Activated CD8-positive, alpha-beta T cell treated with anti-CD3 and anti-CD28 coated beads, Interleukin-2, amount 10 ng/mL, durations not matched to agents 7 days and 5 days (primary cell): ENCODE results near the gene PABPC1L. TPM values are rescaled to one million over a fixed set of nuclear protein-coding genes. Genes with fewer than 3 reads are reported as not detected.
A peak's percentile ranks its signal among the peaks of the same experiment; 100 is the strongest.

ENCODE experiments used
- ATAC-seq: fragments of 150-1000 bp; cut with Tn5 transposase; one replicate; pipeline ENCODE4 v1.10.0; 2021; ENCODE audit warnings: moderate library complexity
- CTCF ChIA-PET: fragments of 350-600 bp; sonication (Branson Sonifier 250); formaldehyde crosslinking; loops from one replicate; lab custom pipeline; 2021; ENCODE audit warnings: antibody characterized with exemption; lab: Charles Lee
- POLR2A ChIA-PET: fragments of 350-600 bp; sonication (Branson Sonifier 250); formaldehyde crosslinking; loops from one replicate; lab custom pipeline; 2021; ENCODE audit warnings: antibody characterized with exemption; lab: Charles Lee
- DNase-seq: peaks from one replicate; pipeline ENCODE4 v3.0.0-alpha.2; 2020
- H3K27ac Mint-ChIP-seq: one replicate; pipeline ENCODE4 v1.8.0; 2021; ENCODE audit warnings: mild to moderate bottlenecking, mixed read lengths
- H3K27me3 Mint-ChIP-seq: one replicate; pipeline ENCODE4 v1.8.0; 2021; ENCODE audit warnings: low read depth, mixed read lengths
- H3K36me3 Mint-ChIP-seq: one replicate; pipeline ENCODE4 v1.8.0; 2021; ENCODE audit warnings: low read depth, mixed read lengths
- H3K4me1 Mint-ChIP-seq: one replicate; pipeline ENCODE4 v1.8.0; 2021; ENCODE audit warnings: low read depth, mixed read lengths
- H3K4me3 Mint-ChIP-seq: one replicate; pipeline ENCODE4 v1.8.0; 2021; ENCODE audit warnings: mild to moderate bottlenecking, mixed read lengths
- H3K9me3 Mint-ChIP-seq: one replicate; pipeline ENCODE4 v1.8.0; 2022; ENCODE audit warnings: mixed read lengths; ENCODE audit not compliant: insufficient read depth
- total RNA-seq, 2 experiments: library from RNA; stranded (reverse); gene quantifications; one replicate each; pipeline ENCODE4 v1.2.3, GENCODE V29; 2021

The PABPC1L gene
- total RNA-seq, 2 experiments from 2014 or later: 90.0 to 103 TPM

GRCh38 chr20:44946271-44946852 lies 36.5 kb downstream of the PABPC1L start:
- H3K4me3 Mint-ChIP-seq: no peak overlapping the region
- H3K27ac Mint-ChIP-seq: no peak overlapping the region
- no peak for ATAC-seq

GRCh38 chr20:44948107-44948506 lies 38.2 kb downstream of the PABPC1L start:
- ChIA-PET CTCF (interaction anchor here (2.6 kb wide), 1 partner anchor 12 kb away, joined by 8 read pairs; the partner anchor contains the start of gene TOMM34), POLR2A (interaction anchor here (0.7 to 1.6 kb wide), 2 partner anchors 12 to 961 kb away, joined by 3 to 7 read pairs; partner anchors contain the start of gene TOMM34)
- H3K27me3 Mint-ChIP-seq: no peaks in the 10 kb centered on the region
- peaks cover 67% of the 10 kb centered on the region for H3K36me3 Mint-ChIP-seq
- no peak for ATAC-seq
- DNase-seq: no peak
- H3K9me3 Mint-ChIP-seq: no peaks in the 10 kb centered on the region
- H3K4me3 Mint-ChIP-seq: no peak overlapping the region
- no peak overlapping the region for H3K27ac Mint-ChIP-seq
- H3K4me1 Mint-ChIP-seq: peaks cover 9% of the 10 kb centered on the region

More at GRCh38 chr20:44946271-44946852, 36.5 kb downstream of the PABPC1L start:
- no peak for DNase-seq
- POLR2A ChIA-PET: no interaction called here
- peaks cover 1% of the 10 kb centered on the region for H3K4me1 Mint-ChIP-seq
- CTCF ChIA-PET: interaction anchor here (1.2 to 2.6 kb wide), 3 partner anchors 11 to 260 kb away, joined by 3 to 8 read pairs (median 5); partner anchors contain the start of gene TOMM34
- H3K36me3 Mint-ChIP-seq: peaks cover 66% of the 10 kb centered on the region
- H3K9me3 Mint-ChIP-seq: no peaks in the 10 kb centered on the region
- H3K27me3 Mint-ChIP-seq: no peaks in the 10 kb centered on the region

- H3K36me3 Mint-ChIP-seq: peaks cover 69% of the 10 kb centered on the region
- H3K9me3 Mint-ChIP-seq: no peaks in the 10 kb centered on the region
- no peak overlapping the region for H3K4me3 Mint-ChIP-seq
- H3K27ac Mint-ChIP-seq: no peak overlapping the region
- ATAC-seq: no peak
- peaks cover 12% of the 10 kb centered on the region for H3K4me1 Mint-ChIP-seq
- ChIA-PET CTCF (interaction anchor here (1.0 to 2.6 kb wide), 2 partner anchors 11 to 96 kb away, joined by 3 to 8 read pairs; partner anchors contain the start of gene TOMM34), POLR2A (interaction anchor here (0.7 to 1.6 kb wide), 2 partner anchors 11 to 961 kb away, joined by 3 to 7 read pairs; partner anchors contain the start of gene TOMM34)
- no peak for DNase-seq
- H3K27me3 Mint-ChIP-seq: no peaks in the 10 kb centered on the region
Observed at GRCh38 chr20:44948513-44948912, 38.7 kb downstream of the PABPC1L start.

GRCh38 chr20:44950368-44950767 lies 40.5 kb downstream of the PABPC1L start:
- no peak for DNase-seq
- no peak overlapping the region for H3K27ac Mint-ChIP-seq
- H3K9me3 Mint-ChIP-seq: no peaks in the 10 kb centered on the region
- POLR2A ChIA-PET: interaction anchor here (0.9 to 1.5 kb wide), 4 partner anchors 9 to 43 kb away, joined by 3 to 9 read pairs (median 3); partner anchors contain the start of gene TOMM34
- no peak for ATAC-seq
- H3K4me1 Mint-ChIP-seq: peaks cover 12% of the 10 kb centered on the region
- no peak overlapping the region for H3K4me3 Mint-ChIP-seq
- CTCF ChIA-PET: no interaction called here
- peaks cover 67% of the 10 kb centered on the region for H3K36me3 Mint-ChIP-seq
- H3K27me3 Mint-ChIP-seq: no peaks in the 10 kb centered on the region

- peaks cover 69% of the 10 kb centered on the region for H3K36me3 Mint-ChIP-seq
- peaks cover 23% of the 10 kb centered on the region for H3K4me1 Mint-ChIP-seq
- ATAC-seq: no peak
- ChIA-PET CTCF (interaction anchor here (1.3 to 2.0 kb wide), 3 partner anchors 12 to 143 kb away, joined by 3 to 5 read pairs (median 4); no protein-coding TSS in a partner anchor), POLR2A (interaction anchor here (1.4 kb wide), 2 partner anchors 10 to 15 kb away, joined by 3 read pairs; no protein-coding TSS in a partner anchor)
- DNase-seq: no peak
- peak overlapping the region; percentile 16 for H3K27ac Mint-ChIP-seq
- H3K4me3 Mint-ChIP-seq: no peak overlapping the region
- H3K9me3 Mint-ChIP-seq: no peaks in the 10 kb centered on the region
- no peaks in the 10 kb centered on the region for H3K27me3 Mint-ChIP-seq
Observed at GRCh38 chr20:44952731-44953130, 42.9 kb downstream of the PABPC1L start.

GRCh38 chr20:44954211-44954610 lies 44.4 kb downstream of the PABPC1L start:
- peaks cover 37% of the 10 kb centered on the region for H3K4me1 Mint-ChIP-seq
- H3K36me3 Mint-ChIP-seq: peaks cover 72% of the 10 kb centered on the region
- H3K27ac Mint-ChIP-seq: peak overlapping the region; percentile 4

GRCh38 chr20:44955270-44955669 lies 45.4 kb downstream of the PABPC1L start:
- ChIA-PET POLR2A (no interaction called here), CTCF (no interaction called here)
- H3K9me3 Mint-ChIP-seq: no peaks in the 10 kb centered on the region
- H3K27ac Mint-ChIP-seq: peak overlapping the region; percentile 31
- no peak for ATAC-seq
- no peak overlapping the region for H3K4me3 Mint-ChIP-seq
- H3K36me3 Mint-ChIP-seq: peaks cover 65% of the 10 kb centered on the region
- H3K27me3 Mint-ChIP-seq: no peaks in the 10 kb centered on the region
- peaks cover 41% of the 10 kb centered on the region for H3K4me1 Mint-ChIP-seq
- no peak for DNase-seq

More at GRCh38 chr20:44954211-44954610, 44.4 kb downstream of the PABPC1L start:
- POLR2A ChIA-PET: interaction anchor here (0.5 to 1.1 kb wide), 2 partner anchors 12 to 31 kb away, joined by 3 read pairs; partner anchors contain the start of gene STK4
- Mint-ChIP-seq H3K9me3 (no peaks in the 10 kb centered on the region), H3K27me3 (no peaks in the 10 kb centered on the region), H3K4me3 (no peak overlapping the region)
- DNase-seq: no peak
- CTCF ChIA-PET: interaction anchor here (0.5 to 1.1 kb wide), 2 partner anchors 17 to 1217 kb away, joined by 3 read pairs; no protein-coding TSS in a partner anchor
- no peak for ATAC-seq

GRCh38 chr20:44956410-44956809 lies 46.5 kb downstream of the PABPC1L start:
- Mint-ChIP-seq H3K9me3 (no peaks in the 10 kb centered on the region), H3K4me3 (no peak overlapping the region), H3K27me3 (no peaks in the 10 kb centered on the region), H3K36me3 (peaks cover 59% of the 10 kb centered on the region), H3K4me1 (peaks cover 51% of the 10 kb centered on the region), H3K27ac (no peak overlapping the region)
- CTCF ChIA-PET: interaction anchor here (0.7 to 1.0 kb wide), 2 partner anchors 68 to 137 kb away, joined by 3 to 4 read pairs; no protein-coding TSS in a partner anchor
- POLR2A ChIA-PET: interaction anchor here (0.8 kb wide), 1 partner anchor 11 kb away, joined by 3 read pairs; no protein-coding TSS in a partner anchor
- DNase-seq (no peak), ATAC-seq (no peak)

- CTCF ChIA-PET: interaction anchor here (1.1 to 3.1 kb wide), 6 partner anchors 9 to 138 kb away, joined by 3 to 8 read pairs (median 4); no protein-coding TSS in a partner anchor
- Mint-ChIP-seq H3K9me3 (no peaks in the 10 kb centered on the region), H3K4me1 (peaks cover 59% of the 10 kb centered on the region), H3K4me3 (peak overlapping the region; percentile 86), H3K27ac (no peak overlapping the region), H3K36me3 (peaks cover 41% of the 10 kb centered on the region), H3K27me3 (no peaks in the 10 kb centered on the region)
- no peak for ATAC-seq
- no peak for DNase-seq
- POLR2A ChIA-PET: interaction anchor here (1.0 kb wide), 1 partner anchor 9 kb away, joined by 5 read pairs; no protein-coding TSS in a partner anchor
Observed at GRCh38 chr20:44958276-44958675, 48.4 kb downstream of the PABPC1L start.

GRCh38 chr20:44959082-44959637 lies 49.3 kb downstream of the PABPC1L start:
- H3K4me1 Mint-ChIP-seq: peaks cover 66% of the 10 kb centered on the region
- ATAC-seq (no peak), DNase-seq (no peak)
- H3K4me3 Mint-ChIP-seq: peak overlapping the region; percentile 86
- POLR2A ChIA-PET: interaction anchor here (1.0 to 1.9 kb wide), 7 partner anchors 8 to 71 kb away, joined by 3 to 14 read pairs (median 7); partner anchors contain the start of gene PABPC1L
- peak overlapping the region; percentile 84 for H3K27ac Mint-ChIP-seq
- H3K27me3 Mint-ChIP-seq: no peaks in the 10 kb centered on the region
- peaks cover 32% of the 10 kb centered on the region for H3K36me3 Mint-ChIP-seq
- no peaks in the 10 kb centered on the region for H3K9me3 Mint-ChIP-seq
- CTCF ChIA-PET: interaction anchor here (0.6 to 3.1 kb wide), 13 partner anchors 12 to 811 kb away, joined by 3 to 8 read pairs (median 5); no protein-coding TSS in a partner anchor

- peaks cover 69% of the 10 kb centered on the region for H3K4me1 Mint-ChIP-seq
- peaks cover 30% of the 10 kb centered on the region for H3K36me3 Mint-ChIP-seq
- H3K4me3 Mint-ChIP-seq: peak overlapping the region; percentile 86
- ATAC-seq (peak; percentile 48), DNase-seq (peak; percentile 65)
- H3K27ac Mint-ChIP-seq: peak overlapping the region; percentile 84
- H3K27me3 Mint-ChIP-seq: no peaks in the 10 kb centered on the region
- no peaks in the 10 kb centered on the region for H3K9me3 Mint-ChIP-seq
- CTCF ChIA-PET: interaction anchor here (0.9 to 3.1 kb wide), 13 partner anchors 8 to 136 kb away, joined by 3 to 8 read pairs (median 5); no protein-coding TSS in a partner anchor
- POLR2A ChIA-PET: interaction anchor here (0.6 to 1.9 kb wide), 8 partner anchors 9 to 1072 kb away, joined by 3 to 14 read pairs (median 6); partner anchors contain the start of genes PABPC1L and YWHAB
Observed at GRCh38 chr20:44959638-44960102, 49.8 kb downstream of the PABPC1L start.
